ENCODE measurements around the gene PRSS56.

PRSS56 gene

GRCh38 chr2:232519581-232520438, at the start of gene PRSS56:
Gene PRSS56 (plus strand): TSS chr2:232520388. CDS start chr2:232520599, 211 bp downstream.
- no peak for DNase-seq

- no peak for DNase-seq
Observed at GRCh38 chr2:232473467-232473890, 46.7 kb upstream of the PRSS56 start.

GRCh38 chr2:232476045-232476444, 44.1 kb upstream of the PRSS56 start:
- no peak for DNase-seq

GRCh38 chr2:232476791-232477190, 43.4 kb upstream of the PRSS56 start:
- no peak for DNase-seq

GRCh38 chr2:232477751-232478510, 42.3 kb upstream of the PRSS56 start:
- DNase-seq, result no peak

GRCh38 chr2:232478571-232479340, 41.4 kb upstream of the PRSS56 start:
- no peak for DNase-seq

GRCh38 chr2:232479341-232480200, 40.6 kb upstream of the PRSS56 start:
- no peak for DNase-seq

- no peak for DNase-seq
Observed at GRCh38 chr2:232480201-232481190, 39.7 kb upstream of the PRSS56 start.

GRCh38 chr2:232481322-232482140, 38.7 kb upstream of the PRSS56 start:
- no peak for DNase-seq

- no peak for DNase-seq
Observed at GRCh38 chr2:232482301-232483238, 37.6 kb upstream of the PRSS56 start.

GRCh38 chr2:232483311-232483922, 36.8 kb upstream of the PRSS56 start:
- no peak for DNase-seq

GRCh38 chr2:232483923-232484627, 36.1 kb upstream of the PRSS56 start:
- DNase-seq, result no peak

GRCh38 chr2:232484628-232485347, 35.4 kb upstream of the PRSS56 start:
- DNase-seq, result no peak

GRCh38 chr2:232485348-232485756, 34.8 kb upstream of the PRSS56 start:
- no peak for DNase-seq

- no peak for DNase-seq
Observed at GRCh38 chr2:232485757-232486557, 34.2 kb upstream of the PRSS56 start.
